HL-60 (cell line): ENCODE measurements around the gene MTIF2.

Experiments
- DNase-seq, 2 experiments: peaks; one replicate each; pipeline ENCODE4 v3.0.0-alpha.2; 2010 to 2020; ENCODE audit warnings: low read depth in 1 of 2, low spot score in 1 of 2
- H3K27ac ChIP-seq: fragments of 250-450 bp; sonication (Bioruptor Pico); replicated peaks from 2 replicates; pipeline ENCODE4 v1.5.1; 2020; ENCODE audit warnings: mild to moderate bottlenecking, moderate library complexity
- H3K27me3 ChIP-seq: fragments of 250-450 bp; sonication (Bioruptor Pico); 2 replicates; pipeline ENCODE4 v1.5.1; 2021; ENCODE audit warnings: mild to moderate bottlenecking, moderate library complexity; ENCODE audit not compliant: insufficient read depth, poor library complexity, severe bottlenecking
- H3K4me3 ChIP-seq: replicated peaks from 2 replicates; pipeline ENCODE4 v1.5.1; 2011; ENCODE audit warnings: mild to moderate bottlenecking, control low read depth, low read length; ENCODE audit not compliant: insufficient read depth
- CTCF ChIP-seq: IDR thresholded peaks from one replicate; pipeline ENCODE4 v1.5.1; 2011; ENCODE audit warnings: low read length, control low read depth, inconsistent platforms; ENCODE audit not compliant: insufficient read depth
- GABPA ChIP-seq: IDR thresholded peaks from 2 replicates; pipeline ENCODE4 v1.6.1; 2012; ENCODE audit warnings: low read depth
- POLR2AphosphoS5 ChIP-seq: IDR thresholded peaks from 2 replicates; pipeline ENCODE4 v1.6.1; 2012; ENCODE audit warnings: low read depth
- REST ChIP-seq: IDR thresholded peaks from 2 replicates; pipeline ENCODE4 v1.6.1; 2012; ENCODE audit warnings: low read depth; ENCODE audit not compliant: insufficient replicate concordance
- SPI1 ChIP-seq: IDR thresholded peaks from 2 replicates; pipeline ENCODE4 v1.6.1; 2012; ENCODE audit warnings: low read depth, mild to moderate bottlenecking, borderline replicate concordance

Gene MTIF2

GRCh38 chr2:55252832-55253231 lies 16.2 kb downstream of the MTIF2 start:
- TF ChIP-seq CTCF (no peak), GABPA (no peak), POLR2AphosphoS5 (no peak), SPI1 (no peak), REST (no peak)
- Histone ChIP-seq H3K4me3 (no peak overlapping the region), H3K27ac (no peak overlapping the region), H3K27me3 (no peaks in the 10 kb centered on the region)
- peak in 1 of 2 experiments; percentile 25 for DNase-seq

GRCh38 chr2:55247025-55247424 lies 22.0 kb downstream of the MTIF2 start:
- no peak for TF ChIP-seq POLR2AphosphoS5
- TF ChIP-seq GABPA = no peak
- no peak for TF ChIP-seq CTCF
- TF ChIP-seq SPI1 = no peak
- TF ChIP-seq REST = no peak
- no peaks in the 10 kb centered on the region for H3K27me3 ChIP-seq
- no peak overlapping the region for H3K27ac ChIP-seq
- no peak for DNase-seq
- no peak overlapping the region for H3K4me3 ChIP-seq

- no peaks in the 10 kb centered on the region for H3K27me3 ChIP-seq
- H3K27ac ChIP-seq = no peak overlapping the region
- no peak for DNase-seq
- TF ChIP-seq POLR2AphosphoS5 (no peak), REST (no peak), SPI1 (no peak), CTCF (no peak), GABPA (no peak)
- H3K4me3 ChIP-seq = no peak overlapping the region
Measured at GRCh38 chr2:55245411-55245810, 23.6 kb downstream of the MTIF2 start.
